ENCODE measurements around the gene SNX5. TPM values are rescaled to one million over a fixed set of nuclear protein-coding genes. Genes with fewer than 3 reads are reported as not detected.

The SNX5 gene
- total and polyA plus RNA-seq, 2 of the 13 experiments (the other 11 are each of a cell fraction or from before 2014, with no cell fraction given), result 664 to 1,040 TPM

DNA sequence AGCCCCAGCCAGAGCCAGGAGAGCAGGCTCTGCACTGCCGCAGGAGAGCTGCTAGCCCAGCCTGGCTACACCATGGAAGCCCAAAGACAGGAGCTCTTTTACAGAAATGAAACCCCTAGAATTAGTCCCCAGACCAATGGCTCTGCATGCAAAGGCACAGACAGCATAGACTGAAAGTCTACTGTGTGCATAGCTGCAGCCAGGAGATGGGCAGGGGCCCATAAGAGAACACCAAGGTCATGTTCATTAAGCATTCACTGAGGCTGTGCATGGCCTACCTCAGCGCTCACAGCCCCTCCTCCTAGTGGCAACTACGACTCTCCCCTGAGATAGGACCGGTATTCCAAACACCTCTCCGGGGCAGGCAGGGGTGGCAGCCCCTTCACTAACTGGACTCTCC, 34.9 kb downstream of the SNX5 start (continued):
- TF ChIP-seq ZNF318 (CRISPR knock-in tag; IDR thresholded peaks at IDR 0.05), result peak; percentile 59; the same call in 1 of the 2 replicates
- TF ChIP-seq THAP11 (CRISPR knock-in tag; IDR thresholded peaks at IDR 0.05), result no peak
- TF ChIP-seq, protein P1, sequence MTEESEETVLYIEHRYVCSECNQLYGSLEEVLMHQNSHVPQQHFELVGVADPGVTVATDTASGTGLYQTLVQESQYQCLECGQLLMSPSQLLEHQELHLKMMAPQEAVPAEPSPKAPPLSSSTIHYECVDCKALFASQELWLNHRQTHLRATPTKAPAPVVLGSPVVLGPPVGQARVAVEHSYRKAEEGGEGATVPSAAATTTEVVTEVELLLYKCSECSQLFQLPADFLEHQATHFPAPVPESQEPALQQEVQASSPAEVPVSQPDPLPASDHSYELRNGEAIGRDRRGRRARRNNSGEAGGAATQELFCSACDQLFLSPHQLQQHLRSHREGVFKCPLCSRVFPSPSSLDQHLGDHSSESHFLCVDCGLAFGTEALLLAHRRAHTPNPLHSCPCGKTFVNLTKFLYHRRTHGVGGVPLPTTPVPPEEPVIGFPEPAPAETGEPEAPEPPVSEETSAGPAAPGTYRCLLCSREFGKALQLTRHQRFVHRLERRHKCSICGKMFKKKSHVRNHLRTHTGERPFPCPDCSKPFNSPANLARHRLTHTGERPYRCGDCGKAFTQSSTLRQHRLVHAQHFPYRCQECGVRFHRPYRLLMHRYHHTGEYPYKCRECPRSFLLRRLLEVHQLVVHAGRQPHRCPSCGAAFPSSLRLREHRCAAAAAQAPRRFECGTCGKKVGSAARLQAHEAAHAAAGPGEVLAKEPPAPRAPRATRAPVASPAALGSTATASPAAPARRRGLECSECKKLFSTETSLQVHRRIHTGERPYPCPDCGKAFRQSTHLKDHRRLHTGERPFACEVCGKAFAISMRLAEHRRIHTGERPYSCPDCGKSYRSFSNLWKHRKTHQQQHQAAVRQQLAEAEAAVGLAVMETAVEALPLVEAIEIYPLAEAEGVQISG (CRISPR knock-in tag; IDR thresholded peaks at IDR 0.05), result 0 out of 2 replicates have a peak, but pooled peaks have one; percentile 19
- TF ChIP-seq, protein P2, sequence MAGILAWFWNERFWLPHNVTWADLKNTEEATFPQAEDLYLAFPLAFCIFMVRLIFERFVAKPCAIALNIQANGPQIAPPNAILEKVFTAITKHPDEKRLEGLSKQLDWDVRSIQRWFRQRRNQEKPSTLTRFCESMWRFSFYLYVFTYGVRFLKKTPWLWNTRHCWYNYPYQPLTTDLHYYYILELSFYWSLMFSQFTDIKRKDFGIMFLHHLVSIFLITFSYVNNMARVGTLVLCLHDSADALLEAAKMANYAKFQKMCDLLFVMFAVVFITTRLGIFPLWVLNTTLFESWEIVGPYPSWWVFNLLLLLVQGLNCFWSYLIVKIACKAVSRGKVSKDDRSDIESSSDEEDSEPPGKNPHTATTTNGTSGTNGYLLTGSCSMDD (CRISPR knock-in tag; IDR thresholded peaks at IDR 0.05), result no peak
- TF ChIP-seq ARID2 (CRISPR knock-in tag; IDR thresholded peaks at IDR 0.05; ENCODE audit: borderline replicate concordance), result no peak
- no peak for TF ChIP-seq ZNF362 (CRISPR knock-in tag; IDR thresholded peaks at IDR 0.05; ENCODE audit: borderline replicate concordance)
- TF ChIP-seq NCOA5 (CRISPR knock-in tag; IDR thresholded peaks at IDR 0.05), result no peak
- no peak for TF ChIP-seq KLF11 (CRISPR knock-in tag; IDR thresholded peaks at IDR 0.05)
- no peak for TF ChIP-seq AKAP8 (CRISPR knock-in tag; IDR thresholded peaks at IDR 0.05)
- no peak for TF ChIP-seq GLI4 (CRISPR knock-in tag; IDR thresholded peaks at IDR 0.05; ENCODE audit: borderline replicate concordance)
- no peak for TF ChIP-seq ZNF790 (CRISPR knock-in tag; IDR thresholded peaks at IDR 0.05; ENCODE audit: borderline replicate concordance)
- TF ChIP-seq SOX5 (CRISPR knock-in tag; IDR thresholded peaks at IDR 0.05; ENCODE audit: borderline replicate concordance), result no peak
- TF ChIP-seq REPIN1 (CRISPR knock-in tag; IDR thresholded peaks at IDR 0.05; ENCODE audit: borderline replicate concordance, low read depth), result no peak
- TF ChIP-seq ZEB1 (IDR thresholded peaks at IDR 0.05; ENCODE audit: insufficient replicate concordance, low read depth), result no peak
- TF ChIP-seq THAP8 (CRISPR knock-in tag; IDR thresholded peaks at IDR 0.05; ENCODE audit: borderline replicate concordance), result no peak
- TF ChIP-seq, protein P3, sequence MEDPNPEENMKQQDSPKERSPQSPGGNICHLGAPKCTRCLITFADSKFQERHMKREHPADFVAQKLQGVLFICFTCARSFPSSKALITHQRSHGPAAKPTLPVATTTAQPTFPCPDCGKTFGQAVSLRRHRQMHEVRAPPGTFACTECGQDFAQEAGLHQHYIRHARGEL (CRISPR knock-in tag; IDR thresholded peaks at IDR 0.05), result no peak
